ENCODE data around the gene PLD4.
"Not testable (repeated sequence)": the region's sequence is repeated elsewhere in the genome, so short reads cannot be mapped to it uniquely, and the experiment has no call there.

Gene PLD4

DNA sequence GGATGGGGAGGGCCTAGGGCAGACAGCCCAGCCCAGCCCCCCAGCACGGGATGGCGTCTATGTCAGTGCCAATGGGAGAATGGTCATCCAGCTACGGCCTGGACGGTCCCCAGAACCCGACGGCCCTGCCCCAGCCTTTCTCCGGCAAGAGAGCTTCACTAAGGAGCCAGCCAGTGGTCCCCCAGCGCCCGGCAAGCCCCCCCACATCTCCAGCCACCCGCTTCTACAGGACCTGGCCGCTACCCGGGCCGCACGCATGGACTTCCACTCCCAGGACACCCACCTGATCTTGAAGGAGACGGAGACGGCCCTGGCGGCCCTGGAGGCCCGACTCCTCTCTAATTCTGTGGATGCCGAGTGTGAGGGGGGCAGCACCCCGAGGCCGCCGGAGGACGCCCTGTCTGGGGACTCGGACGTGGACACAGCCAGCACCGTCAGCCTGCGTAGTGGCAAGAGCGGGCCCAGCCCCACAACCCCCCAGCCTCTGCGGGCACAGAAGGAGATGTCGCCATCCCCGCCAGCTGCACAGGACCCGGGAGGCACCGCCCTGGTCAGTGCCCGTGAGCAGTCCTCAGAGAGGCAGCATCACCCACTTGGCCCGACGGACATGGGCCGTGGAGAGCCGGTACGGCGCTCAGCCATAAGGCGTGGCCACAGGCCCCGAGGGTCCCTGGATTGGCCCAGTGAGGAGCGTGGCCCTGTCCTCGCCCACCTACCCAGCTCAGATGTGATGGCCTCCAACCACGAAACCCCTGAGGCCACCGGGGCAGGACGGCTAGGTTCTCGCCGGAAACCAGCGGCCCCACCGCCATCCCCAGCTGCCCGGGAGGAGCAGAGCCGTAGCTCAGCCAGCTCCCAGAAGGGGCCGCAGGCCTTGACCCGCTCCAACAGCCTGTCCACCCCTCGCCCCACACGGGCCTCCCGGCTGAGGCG lies 37.7 kb upstream of the PLD4 start:
- no peak for DNase-seq

- DNase-seq, result peak; percentile 2
These were observed 36.8 kb upstream of the PLD4 start for GRCh38 chr14:104887623-104888488.

GRCh38 chr14:104888489-104889374 lies 35.9 kb upstream of the PLD4 start:
- peak; percentile 2 for DNase-seq

- DNase-seq, result no peak
These were observed 35.3 kb upstream of the PLD4 start for GRCh38 chr14:104889375-104889757.

DNA sequence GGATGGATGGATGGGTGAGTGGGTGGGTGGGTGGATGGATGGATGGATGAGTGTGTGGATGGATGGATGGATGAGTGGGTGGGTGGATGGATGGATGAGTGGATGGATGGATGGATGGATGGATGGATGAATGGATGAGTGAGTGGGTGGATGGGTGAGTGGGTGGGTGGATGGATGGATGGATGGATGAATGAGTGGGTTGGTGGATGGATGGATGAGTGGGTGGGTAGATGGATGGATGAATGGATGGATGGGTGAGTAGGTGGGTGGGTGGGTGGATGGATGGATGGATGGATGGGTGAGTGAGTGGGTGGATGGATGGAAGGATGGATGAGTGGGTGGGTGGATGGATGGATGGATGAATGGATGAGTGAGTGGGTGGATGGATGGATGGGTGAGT lies 34.4 kb upstream of the PLD4 start:
- not testable (repeated sequence) for DNase-seq

GRCh38 chr14:104891121-104891551 lies 33.5 kb upstream of the PLD4 start:
- DNase-seq, result no peak

- no peak for DNase-seq
These were observed 32.8 kb upstream of the PLD4 start for GRCh38 chr14:104891664-104892530.

DNA sequence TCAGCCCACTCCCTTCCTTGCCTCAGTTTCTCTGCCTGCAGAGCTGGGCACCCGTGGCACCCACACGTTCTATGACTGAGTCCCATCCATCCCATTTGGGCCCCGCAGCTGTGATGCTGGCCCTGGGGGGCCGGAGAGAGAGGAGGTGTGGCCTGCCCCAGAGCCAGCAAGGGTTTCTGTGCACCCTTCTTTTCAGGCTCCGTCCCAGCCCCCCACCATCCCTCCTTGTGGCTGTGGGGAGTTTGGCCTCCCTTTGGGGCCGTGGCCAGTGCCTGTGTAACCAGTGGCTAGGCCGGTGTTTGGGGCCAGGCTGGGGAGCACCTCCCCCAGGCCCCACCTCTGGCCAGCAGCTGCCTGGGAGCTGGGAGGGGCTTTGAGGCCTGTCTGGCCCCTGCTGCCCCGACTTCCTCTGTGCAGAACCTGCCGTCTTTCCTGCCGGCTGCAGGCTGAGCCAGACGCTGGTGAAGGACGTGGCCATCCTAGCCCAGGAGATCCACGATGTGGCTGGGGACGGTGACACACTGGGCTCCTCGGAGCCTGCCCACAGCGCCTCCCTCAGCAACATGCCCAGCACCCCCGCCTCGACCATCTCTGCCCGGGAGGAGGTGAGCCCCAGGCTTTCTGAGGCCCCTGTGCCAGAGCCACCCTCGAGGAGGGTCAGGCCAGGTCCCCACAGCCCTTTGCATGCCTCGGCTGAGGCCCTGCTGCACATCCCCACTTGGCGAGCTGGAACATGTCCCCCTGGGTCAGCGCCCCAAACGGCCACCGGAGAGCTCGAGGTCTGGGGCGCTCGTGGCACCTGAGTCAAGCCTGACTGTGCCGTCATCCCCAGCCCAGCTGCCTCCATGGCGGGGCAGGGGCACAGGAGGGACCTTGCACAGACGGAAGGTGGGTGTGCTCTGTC lies 31.9 kb upstream of the PLD4 start:
- no peak for DNase-seq

GRCh38 chr14:104893435-104894207 lies 31.1 kb upstream of the PLD4 start:
- no peak for DNase-seq

- no peak for DNase-seq
These were observed 30.1 kb upstream of the PLD4 start for GRCh38 chr14:104894331-104895206.

DNA sequence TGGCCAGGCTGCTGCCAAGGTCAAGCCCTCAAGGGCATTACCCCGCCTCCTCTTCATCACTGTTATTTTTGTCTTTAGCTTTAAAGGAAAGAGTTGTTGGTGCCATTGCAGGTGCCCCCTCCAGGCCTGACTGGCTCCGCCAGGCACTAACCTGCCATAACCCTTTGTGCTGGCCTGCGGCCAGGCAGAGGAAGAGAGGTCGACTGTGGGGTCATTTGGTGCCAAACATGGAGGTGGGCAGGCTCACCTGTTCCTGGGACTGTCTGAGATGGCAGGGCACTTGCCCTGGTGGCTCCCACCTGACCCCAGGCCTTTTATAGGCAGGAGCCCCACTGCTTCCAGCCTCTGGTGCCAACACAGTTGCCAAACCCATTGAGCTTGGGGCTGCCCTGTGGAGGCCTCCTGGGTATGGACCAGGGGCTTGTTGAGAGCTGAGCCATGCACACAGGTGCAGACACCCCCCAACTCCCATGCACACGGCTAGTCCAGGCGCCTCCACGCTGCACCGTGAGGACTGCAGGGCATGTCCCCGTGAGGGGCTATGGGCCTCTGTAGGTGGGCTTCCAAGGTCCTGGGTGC lies 29.4 kb upstream of the PLD4 start:
- no peak for DNase-seq

GRCh38 chr14:104895786-104896661 lies 28.7 kb upstream of the PLD4 start:
- DNase-seq, result no peak

- no peak for DNase-seq
These were observed 27.1 kb upstream of the PLD4 start for GRCh38 chr14:104897330-104898194.

DNA sequence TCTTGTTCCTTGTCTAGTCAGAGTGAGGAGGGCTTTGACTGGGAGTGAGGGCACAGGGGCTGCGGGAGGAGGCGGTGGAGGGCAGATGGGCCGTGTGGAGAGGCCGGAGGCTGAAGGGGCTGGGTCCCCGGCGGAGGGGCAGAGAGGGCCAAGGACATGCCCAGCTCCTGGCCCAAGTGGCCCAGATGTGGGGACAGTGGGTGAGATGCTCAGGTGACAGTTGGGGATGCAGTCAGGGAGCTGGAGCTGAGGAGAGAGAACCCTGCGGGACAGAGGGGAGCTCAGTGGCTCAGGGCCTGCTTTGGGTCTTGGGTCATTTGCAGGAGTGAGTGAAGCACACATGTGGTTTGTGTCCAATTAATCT lies 26.5 kb upstream of the PLD4 start:
- no peak for DNase-seq

DNA sequence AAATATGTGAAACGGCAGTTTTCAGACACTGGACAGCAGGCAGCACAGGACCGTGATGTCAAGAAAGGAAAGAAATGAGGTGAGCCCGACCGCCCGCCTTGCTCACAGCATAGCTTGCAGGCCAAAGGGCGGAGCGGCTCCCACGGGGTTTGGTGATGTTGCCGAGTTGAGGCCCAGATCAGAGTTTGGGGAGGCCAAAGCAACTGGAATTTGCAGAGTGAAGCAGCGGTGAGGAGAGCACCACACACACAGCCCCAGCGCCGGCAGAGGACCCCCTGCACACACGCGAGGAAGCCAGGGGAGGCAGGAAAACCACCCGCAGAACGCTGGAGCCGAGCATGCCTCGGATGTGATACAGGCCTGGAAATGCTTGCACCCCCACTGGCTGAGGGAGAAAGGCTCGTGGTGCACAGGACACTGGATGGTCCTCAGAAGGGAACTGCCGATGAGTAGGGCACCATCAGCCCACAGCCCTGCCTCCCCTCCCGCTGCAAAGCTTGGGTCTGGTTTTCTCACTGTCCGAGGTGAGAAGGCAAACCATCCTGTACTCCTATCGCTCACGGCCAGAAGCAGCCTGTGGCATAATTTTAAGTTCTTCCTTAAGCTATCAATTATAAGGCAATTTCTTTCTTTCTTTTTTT lies 25.7 kb upstream of the PLD4 start:
- DNase-seq, result no peak

DNA sequence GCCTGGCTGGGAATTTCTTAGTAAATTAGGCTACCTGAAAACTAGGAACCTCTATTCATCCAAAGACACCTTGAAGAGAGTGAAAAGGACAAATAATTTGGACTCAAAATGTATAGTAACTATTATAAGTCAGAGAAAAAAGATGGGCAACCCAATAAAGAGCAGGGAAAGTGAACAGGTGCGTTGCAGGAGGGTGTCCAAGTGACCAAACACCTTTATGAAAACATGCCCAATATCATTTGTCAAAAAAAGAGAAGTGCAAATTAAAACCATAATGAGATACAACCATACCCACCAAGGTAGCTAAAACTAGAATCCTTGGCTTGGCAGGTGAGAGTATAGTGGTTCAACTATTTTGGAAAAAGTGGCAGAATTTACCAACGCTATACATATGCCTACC lies 24.9 kb upstream of the PLD4 start:
- no peak for DNase-seq

Measured in activated gamma-delta T cell treated with Interleukin-2 at 50 U/mL for 16 hours (primary cell).